NCI-H1436 (cell line): ENCODE measurements around the gene GLMP.

ENCODE experiments used
- DNase-seq: peaks from one replicate; lab custom pipeline; 2025; lab: John Stamatoyannopoulos, UW

GLMP gene

GRCh38 chr1:156247460-156248322, 47.8 kb downstream of the GLMP start, which contains the start of gene PAQR6:
PAQR6 (minus strand) TSS chr1:156248056; CDS start chr1:156246731, 1,325 bp downstream.
- peak; percentile 2 for DNase-seq

- no peak for DNase-seq
These were observed 48.6 kb downstream of the GLMP start for GRCh38 chr1:156246781-156247459.

- no peak for DNase-seq
These were observed 49.2 kb downstream of the GLMP start for GRCh38 chr1:156246241-156246780.

GRCh38 chr1:156245451-156246232, 49.8 kb downstream of the GLMP start:
- DNase-seq: peak; percentile 26

- no peak for DNase-seq
These were observed 50.8 kb downstream of the GLMP start for GRCh38 chr1:156244712-156245111.

- DNase-seq: no peak
These were observed 51.4 kb downstream of the GLMP start for GRCh38 chr1:156244126-156244525.

GRCh38 chr1:156242738-156243137, 52.7 kb downstream of the GLMP start:
- DNase-seq: no peak
